NCI-H2227 (cell line): Measurements from ENCODE around the gene HIVEP2.

Experiments
- DNase-seq: peaks from one replicate; lab custom pipeline; 2025; ENCODE audit not compliant: unreplicated experiment; lab: John Stamatoyannopoulos, UW

Gene HIVEP2

GRCh38 chr6:142946181-142946923 lies 1.4 kb upstream of the HIVEP2 start:
- DNase-seq = peak; percentile 91

GRCh38 chr6:142945446-142946180 lies 637 bp upstream of the HIVEP2 start:
- DNase-seq = peak; percentile 64

- peak; percentile 76 for DNase-seq
Measured at GRCh38 chr6:142944124-142945048, 590 bp downstream of the HIVEP2 start.

GRCh38 chr6:142943711-142944123 lies 1.3 kb downstream of the HIVEP2 start:
- peak; percentile 33 for DNase-seq

- peak; percentile 38 for DNase-seq
Measured at GRCh38 chr6:142942805-142943227, 2.2 kb downstream of the HIVEP2 start.

GRCh38 chr6:142942238-142942637 lies 2.7 kb downstream of the HIVEP2 start:
- DNase-seq = no peak

GRCh38 chr6:142941018-142941417 lies 4.0 kb downstream of the HIVEP2 start:
- DNase-seq = no peak

- DNase-seq = no peak
Measured at GRCh38 chr6:142940487-142940886, 4.5 kb downstream of the HIVEP2 start.

GRCh38 chr6:142938510-142938909 lies 6.5 kb downstream of the HIVEP2 start:
- DNase-seq = no peak

- no peak for DNase-seq
Measured at GRCh38 chr6:142937986-142938385, 7.0 kb downstream of the HIVEP2 start.

- DNase-seq = no peak
Measured at GRCh38 chr6:142935553-142936517, 9.1 kb downstream of the HIVEP2 start.

GRCh38 chr6:142934599-142934998 lies 10.4 kb downstream of the HIVEP2 start:
- no peak for DNase-seq

GRCh38 chr6:142934106-142934505 lies 10.9 kb downstream of the HIVEP2 start:
- DNase-seq = no peak

- no peak for DNase-seq
Measured at GRCh38 chr6:142933701-142934100, 11.3 kb downstream of the HIVEP2 start.

GRCh38 chr6:142932889-142933288 lies 12.1 kb downstream of the HIVEP2 start:
- DNase-seq = no peak

GRCh38 chr6:142929751-142930358 lies 15.1 kb downstream of the HIVEP2 start:
- DNase-seq = no peak

- DNase-seq = no peak
Measured at GRCh38 chr6:142927904-142928303, 17.1 kb downstream of the HIVEP2 start.

- DNase-seq = no peak
Measured at GRCh38 chr6:142927271-142927580, 17.8 kb downstream of the HIVEP2 start.

GRCh38 chr6:142926494-142927270 lies 18.3 kb downstream of the HIVEP2 start:
- DNase-seq = peak; percentile 63
